ENCODE results near the gene ROGDI.

- no peak for TF ChIP-seq EZH2 (IDR thresholded peaks at IDR 0.05; ENCODE audit: insufficient read depth, poor library complexity, severe bottlenecking)
- no peak for TF ChIP-seq EZH2phosphoT487 (IDR thresholded peaks at IDR 0.05; ENCODE audit: insufficient read depth, low read depth)
Measured at GRCh38 chr16:4787627-4788482, 14.6 kb downstream of the ROGDI start, which contains the start of gene SEPTIN12.
